ENCODE results near the gene RAB3C. TPM values are rescaled to one million over a fixed set of nuclear protein-coding genes. Genes with fewer than 3 reads are reported as not detected.
"Not testable (repeated sequence)": the region's sequence is repeated elsewhere in the genome, so short reads cannot be mapped to it uniquely, and the experiment has no call there.

RAB3C gene
- total RNA-seq, 1 donor from 2014 or later: not detected

- TF ChIP-seq CTCF (conservative IDR thresholded peaks at IDR 0.05; ENCODE audit: low read depth, low read length): no peak
- no peak overlapping the region for H3K4me3 ChIP-seq (ENCODE audit: low read depth, low read length)
- DNase-seq (ENCODE audit: low read depth): no peak
Measured at GRCh38 chr5:58699762-58700118, 116.9 kb downstream of the RAB3C start.

- no peak for DNase-seq (ENCODE audit: low read depth)
- H3K4me3 ChIP-seq (ENCODE audit: low read depth, low read length): no peak overlapping the region
- no peak for TF ChIP-seq CTCF (conservative IDR thresholded peaks at IDR 0.05; ENCODE audit: low read depth, low read length)
Measured at GRCh38 chr5:58703925-58704555, 121.2 kb downstream of the RAB3C start.

- H3K4me3 ChIP-seq (ENCODE audit: low read depth, low read length): no peak overlapping the region
- TF ChIP-seq CTCF (conservative IDR thresholded peaks at IDR 0.05; ENCODE audit: low read depth, low read length): no peak
Measured at GRCh38 chr5:58706736-58707135, 123.9 kb downstream of the RAB3C start.

GRCh38 chr5:58708456-58708855 lies 125.6 kb downstream of the RAB3C start:
- no peak for DNase-seq (ENCODE audit: low read depth)
- H3K4me3 ChIP-seq (ENCODE audit: low read depth, low read length): no peak overlapping the region
- TF ChIP-seq CTCF (conservative IDR thresholded peaks at IDR 0.05; ENCODE audit: low read depth, low read length): no peak

More at GRCh38 chr5:58706736-58707135, 123.9 kb downstream of the RAB3C start:
- DNase-seq (ENCODE audit: low read depth): no peak

GRCh38 chr5:58710425-58710824 lies 127.5 kb downstream of the RAB3C start:
- not testable (repeated sequence) for H3K4me3 ChIP-seq (ENCODE audit: low read depth, low read length); DNase-seq (ENCODE audit: low read depth)

GRCh38 chr5:58710871-58711270 lies 128.0 kb downstream of the RAB3C start:
- no peak overlapping the region for H3K4me3 ChIP-seq (ENCODE audit: low read depth, low read length)
- DNase-seq (ENCODE audit: low read depth): no peak
- TF ChIP-seq CTCF (conservative IDR thresholded peaks at IDR 0.05; ENCODE audit: low read depth, low read length): no peak

- H3K4me3 ChIP-seq (ENCODE audit: low read depth, low read length): no peak overlapping the region
- TF ChIP-seq CTCF (conservative IDR thresholded peaks at IDR 0.05; ENCODE audit: low read depth, low read length): no peak
- no peak for DNase-seq (ENCODE audit: low read depth)
Measured at GRCh38 chr5:58711965-58712364, 129.1 kb downstream of the RAB3C start.
